GM12878 (cell line): ENCODE results near the gene ITPR3. TPM values are rescaled to one million over a fixed set of nuclear protein-coding genes. Genes with fewer than 3 reads are reported as not detected.

Experiments
- ATAC-seq: fragments of 200-7000 bp; cut with Tn5 transposase; 3 replicates; pipeline ENCODE4 v1.9.1; 2020; ENCODE audit warnings: mild to moderate bottlenecking, moderate library complexity
- BruUV-seq: library from RNA; stranded (reverse); fragments of 400-500 nt; replicated peaks from 2 replicates; lab custom pipeline; 2021; lab: Mats Ljungman, UMichigan
- CTCF ChIA-PET: fragments of 300-600 bp; sonication (Branson Sonifier 250); formaldehyde crosslinking; extraction: SDS; loops from one replicate; lab custom pipeline; 2021; ENCODE audit warnings: inconsistent platforms; lab: Yijun Ruan, JAX
- POLR2A ChIA-PET: fragments of 350-600 bp; formaldehyde crosslinking; extraction: SDS; loops from one replicate; lab custom pipeline; 2021; ENCODE audit warnings: inconsistent platforms; lab: Charles Lee
- RAD21 ChIA-PET: fragments of 300-600 bp; sonication (Branson Sonifier 250); formaldehyde crosslinking; loops from one replicate; lab custom pipeline; 2023; ENCODE audit warnings: antibody characterized with exemption; ENCODE audit not compliant: unreplicated experiment; lab: Charles Lee
- SMC1A ChIA-PET: fragments of 300-600 bp; sonication (Branson Sonifier 250); formaldehyde crosslinking; loops from one replicate; lab custom pipeline; 2023; ENCODE audit not compliant: unreplicated experiment, uncharacterized antibody; lab: Charles Lee
- DNase-seq: peaks from one replicate; pipeline ENCODE4 v3.0.0-alpha.2; 2011; ENCODE audit warnings: low read depth, low spot score
- FAIRE-seq: peaks from 3 replicates; lab custom pipeline; 2011; peaks lifted over from hg19 to GRCh38; lab: Jason Lieb, UNC
- H2AFZ ChIP-seq: 2 replicates; pipeline ENCODE4 v1.6.0; 2011; ENCODE audit warnings: low read depth, low read length, control low read depth; ENCODE audit not compliant: control insufficient read depth
- H3K27ac ChIP-seq: 2 replicates; pipeline ENCODE4 v1.5.1; 2011; ENCODE audit warnings: control low read depth; ENCODE audit not compliant: control insufficient read depth, insufficient read depth
- H3K27me3 ChIP-seq, 2 experiments: replicated peaks in 1 of 2; 2 replicates each; pipeline versions ENCODE4 v1.6.0 to v1.6.1; 2011; ENCODE audit warnings: low read length in 1 of 2; ENCODE audit not compliant: control insufficient read depth in 2 of 2, insufficient read depth in 2 of 2
- H3K36me3 ChIP-seq, 2 experiments: 2 replicates each; pipeline ENCODE4 v1.5.1; 2011; ENCODE audit warnings: low read length in 1 of 2; ENCODE audit not compliant: control insufficient read depth in 2 of 2, insufficient read depth in 2 of 2
- H3K4me1 ChIP-seq: 2 replicates; pipeline ENCODE4 v1.6.1; 2011; ENCODE audit warnings: mild to moderate bottlenecking, low read length, moderate library complexity, mixed read lengths; ENCODE audit not compliant: control insufficient read depth, insufficient read depth
- H3K4me2 ChIP-seq: 2 replicates; pipeline ENCODE4 v1.6.0; 2011; ENCODE audit warnings: control low read depth; ENCODE audit not compliant: control insufficient read depth, insufficient read depth
- H3K4me3 ChIP-seq: fragments of 200-600 bp; sonication (generic); 2 replicates; pipeline ENCODE4 v1.5.1; 2016
- H3K79me2 ChIP-seq: 2 replicates; pipeline ENCODE4 v1.6.0; 2011; ENCODE audit warnings: low read length; ENCODE audit not compliant: control insufficient read depth, insufficient read depth
- H3K9ac ChIP-seq: 2 replicates; pipeline ENCODE4 v1.8.0; 2011; ENCODE audit warnings: low read length, control low read depth, mixed read lengths; ENCODE audit not compliant: control insufficient read depth, insufficient read depth
- H3K9me3 ChIP-seq: replicated peaks from 3 replicates; pipeline ENCODE4 v1.5.1; 2011; ENCODE audit warnings: mild to moderate bottlenecking, low read length; ENCODE audit not compliant: control insufficient read depth, insufficient read depth
- H4K20me1 ChIP-seq: 2 replicates; pipeline ENCODE4 v1.6.0; 2011; ENCODE audit not compliant: control insufficient read depth, insufficient read depth
- BCLAF1 ChIP-seq: fragments of 450-650 bp; IDR thresholded peaks from 2 replicates; pipeline ENCODE4 v1.6.1; 2017; ENCODE audit warnings: antibody characterized with exemption, mild to moderate bottlenecking, moderate library complexity
- MEF2B ChIP-seq: fragments of 450-650 bp; IDR thresholded peaks from 2 replicates; pipeline ENCODE4 v1.6.1; 2018; ENCODE audit warnings: mild to moderate bottlenecking, moderate library complexity; ENCODE audit not compliant: partially characterized antibody, poor library complexity, severe bottlenecking
- NR2C2 ChIP-seq: IDR thresholded peaks from 2 replicates; pipeline ENCODE4 v1.6.1; 2011; ENCODE audit warnings: borderline replicate concordance, low read depth; ENCODE audit not compliant: control insufficient read depth, insufficient read length
- SMARCA5 ChIP-seq: fragments of 450-650 bp; IDR thresholded peaks from 2 replicates; pipeline ENCODE4 v1.6.1; 2017; ENCODE audit warnings: mild to moderate bottlenecking
- SMC3 ChIP-seq: IDR thresholded peaks from 2 replicates; pipeline ENCODE4 v1.6.1; 2011; ENCODE audit warnings: low read length, improper control_type of control experiment, borderline replicate concordance
- ZNF217 ChIP-seq: fragments of 450-650 bp; IDR thresholded peaks from 2 replicates; pipeline ENCODE4 v1.6.1; 2017; ENCODE audit warnings: antibody characterized with exemption, mild to moderate bottlenecking
- WGBS: methylation state at CpG from one replicate; pipeline ENCODE4 v1.1.6; 2016; ENCODE audit warnings: low lambda C conversion rate; ENCODE audit not compliant: insufficient replicate concordance, insufficient coverage; ENCODE audit errors: missing lambda C conversion rate; 5-methylcytosine and 5-hydroxymethylcytosine counted together
- in situ Hi-C: fragments of 300-500 bp; cut with MboI; formaldehyde crosslinking; loops from 9 replicates; pipeline ENCODE4 v1.14.3; 2018; ENCODE audit warnings: mixed read lengths
- intact Hi-C: fragments of 100-400 bp; cut with micrococcal nuclease; formaldehyde crosslinking; loops from one replicate; pipeline ENCODE4 v1.14.2; 2022; ENCODE audit not compliant: unreplicated experiment
- polyA plus RNA-seq, 11 experiments: library from polyadenylated mRNA; depleted of rRNA in 4 of 11; unstranded in 6 of 11; stranded (reverse) in 5 of 11; fragments of >200 nt; fragmentation: Nextera tagmentation in 4 of 11; fragmentation: Illumina TruSeq in 1 of 11; extraction: Ambion mirVana in 4 of 11; extraction: Trizol in 1 of 11; gene quantifications; 1 replicate in 1 of 11; 2 replicates in 10 of 11; pipeline versions ENCODE4 v1.2.1 to v1.2.3, GENCODE V29; 2011 to 2016; ENCODE audit warnings: inconsistent platforms in 2 of 11, missing spikeins in 2 of 11, low read depth in 1 of 11
- total RNA-seq, 4 experiments: library from RNA; depleted of rRNA in 3 of 4; stranded (reverse); fragments of >200 nt in 3 of 4; fragmentation: Illumina TruSeq in 1 of 4; extraction: Trizol in 1 of 4; gene quantifications; 2 replicates each; pipeline versions ENCODE4 v1.2.1 to v1.2.3, GENCODE V29; 2013 to 2021

The ITPR3 gene
- total and polyA plus RNA-seq, 10 of the 15 experiments (the other 5 are each of a cell fraction or from before 2014, with no cell fraction given): 0.32 to 34.0 (median 11.9) TPM

- BruUV-seq: no TSS peak
- in situ Hi-C loops (no loop called here), intact Hi-C loops (no loop called here)
- RAD21 ChIA-PET: no interaction called here
- Histone ChIP-seq H3K4me3 (no peak overlapping the region), H2AFZ (no peak overlapping the region), H3K79me2 (no peaks in the 10 kb centered on the region), H3K27ac (no peak overlapping the region), H3K4me1 (no peaks in the 10 kb centered on the region), H3K9ac (no peak overlapping the region)
- SMC1A ChIA-PET: no interaction called here
- 83% methylated on average over 7 of the region's 7 CpGs for WGBS
- CTCF ChIA-PET: no interaction called here
- FAIRE-seq: no peak
- no peak for TF ChIP-seq SMARCA5
- TF ChIP-seq BCLAF1: no peak
- no peak for TF ChIP-seq NR2C2
- TF ChIP-seq ZNF217: no peak
- TF ChIP-seq MEF2B: no peak
- no peak for TF ChIP-seq SMC3
- TF ChIP-seq, all 136 proteins: peak for 0
- ATAC-seq: no peak
- no peak for DNase-seq
- POLR2A ChIA-PET: no interaction called here
- no peaks in the 10 kb centered on the region for H4K20me1 ChIP-seq
- no peaks in the 10 kb centered on the region for H3K9me3 ChIP-seq
- H3K36me3 ChIP-seq: peaks cover 19 to 26% of the 10 kb centered on the region in 2 experiments
- H3K27me3 ChIP-seq: no peaks in the 10 kb centered on the region
- no peak overlapping the region for H3K4me2 ChIP-seq
Observed at GRCh38 chr6:33673851-33674250, 52.7 kb downstream of the ITPR3 start.
